Activated CD8-positive, alpha-beta memory T cell treated with anti-CD3 and anti-CD28 coated beads, Interleukin-2, amount 50 U/mL, for 4 hours (primary cell): ENCODE measurements around the gene RABL2B.
"Not testable (repeated sequence)": the region's sequence is repeated elsewhere in the genome, so short reads cannot be mapped to it uniquely, and the experiment has no call there.

Experiments used
- DNase-seq: peaks from one replicate; pipeline ENCODE4 v3.0.0-alpha.2; 2020

Gene RABL2B

GRCh38 chr22:50783033-50783879 is at the start of gene RABL2B:
TSS of gene RABL2B (minus strand) at chr22:50783636. CDS start at chr22:50782294, 1,342 bp downstream.
- DNase-seq, result peak; percentile 87

GRCh38 chr22:50786936-50787335 is 3.5 kb upstream of the RABL2B start:
- DNase-seq, result not testable (repeated sequence)

GRCh38 chr22:50785289-50785688 is 1.9 kb upstream of the RABL2B start:
- DNase-seq, result not testable (repeated sequence)

- not testable (repeated sequence) for DNase-seq
Measured at GRCh38 chr22:50783880-50784276, 442 bp upstream of the RABL2B start.

GRCh38 chr22:50782253-50782652 is 1.2 kb downstream of the RABL2B start:
- not testable (repeated sequence) for DNase-seq

GRCh38 chr22:50780244-50780643 is 3.2 kb downstream of the RABL2B start:
- DNase-seq, result not testable (repeated sequence)

- not testable (repeated sequence) for DNase-seq
Measured at GRCh38 chr22:50777631-50778030, 5.8 kb downstream of the RABL2B start.

GRCh38 chr22:50775132-50775531 is 8.3 kb downstream of the RABL2B start:
- DNase-seq, result not testable (repeated sequence)

GRCh38 chr22:50764288-50764687 is 19.1 kb downstream of the RABL2B start:
- not testable (repeated sequence) for DNase-seq

GRCh38 chr22:50761829-50762228 is 21.6 kb downstream of the RABL2B start:
- DNase-seq, result not testable (repeated sequence)

GRCh38 chr22:50759597-50760341 is 23.7 kb downstream of the RABL2B start:
- DNase-seq, result not testable (repeated sequence)

GRCh38 chr22:50756949-50757491 is 26.4 kb downstream of the RABL2B start:
- peak; percentile 65 for DNase-seq

GRCh38 chr22:50756406-50756805 is 27.0 kb downstream of the RABL2B start:
- not testable (repeated sequence) for DNase-seq

- not testable (repeated sequence) for DNase-seq
Measured at GRCh38 chr22:50755251-50755650, 28.2 kb downstream of the RABL2B start.

GRCh38 chr22:50749302-50750074 is 33.9 kb downstream of the RABL2B start:
- not testable (repeated sequence) for DNase-seq

- DNase-seq, result not testable (repeated sequence)
Measured at GRCh38 chr22:50748630-50749029, 34.8 kb downstream of the RABL2B start.

- not testable (repeated sequence) for DNase-seq
Measured at GRCh38 chr22:50747521-50747920, 35.9 kb downstream of the RABL2B start.

- not testable (repeated sequence) for DNase-seq
Measured at GRCh38 chr22:50744424-50744823, 39.0 kb downstream of the RABL2B start.

GRCh38 chr22:50740714-50741113 is 42.7 kb downstream of the RABL2B start:
- not testable (repeated sequence) for DNase-seq

GRCh38 chr22:50739894-50740293 is 43.5 kb downstream of the RABL2B start:
- peak; percentile 12 for DNase-seq

- no peak for DNase-seq
Measured at GRCh38 chr22:50739279-50739691, 44.2 kb downstream of the RABL2B start.

GRCh38 chr22:50738649-50739227 is 44.7 kb downstream of the RABL2B start:
- peak; percentile 7 for DNase-seq
